ENCODE measurements around the gene FAM50B.

FAM50B gene

DNA sequence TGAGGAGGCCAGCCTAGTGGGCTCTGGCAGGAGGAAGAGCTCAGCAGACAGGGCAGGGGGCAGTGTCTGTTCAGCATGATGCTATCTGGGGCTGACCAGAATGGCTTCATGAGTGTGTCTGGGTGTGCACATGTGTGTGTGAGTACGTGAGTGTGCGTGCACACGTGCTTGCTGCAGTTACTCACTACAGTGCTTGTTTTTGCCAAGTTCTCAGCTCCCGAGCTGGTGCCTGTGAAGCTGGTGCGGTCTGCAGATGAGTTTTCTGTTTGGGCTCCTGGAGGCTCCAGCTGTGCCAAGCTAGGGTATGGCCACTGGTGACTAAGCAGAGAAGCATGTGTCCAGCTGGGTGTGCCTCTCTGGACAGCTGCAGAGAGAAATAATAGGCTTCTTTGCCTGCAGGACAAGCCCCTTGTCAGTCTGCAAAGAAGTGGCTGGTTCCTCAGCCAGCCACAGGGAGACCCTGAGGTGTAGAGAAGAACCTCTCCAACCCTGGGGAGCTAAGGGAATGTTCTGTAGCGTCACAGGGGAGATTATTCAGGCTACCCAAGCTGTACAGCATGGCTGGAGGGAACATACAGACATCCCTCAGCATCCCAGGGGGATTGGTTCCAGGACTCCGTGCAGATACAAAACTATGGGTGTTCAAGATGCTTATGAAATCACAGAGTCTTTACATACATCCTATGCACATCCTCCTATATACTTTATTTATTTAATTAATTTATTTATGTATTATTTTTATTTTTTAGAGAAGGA lies 40.2 kb upstream of the FAM50B start:
- WGBS (ENCODE audit: insufficient coverage, insufficient read length), result no CpG with 5 or more reads among the region's 7 CpGs
- Histone ChIP-seq H3K27me3 (ENCODE audit: control insufficient read depth, insufficient read depth, low read length) (no peaks in the 10 kb centered on the region), H3K9me3 (ENCODE audit: control insufficient read depth, insufficient read depth, low read length) (no peaks in the 10 kb centered on the region), H3K4me3 (ENCODE audit: low read length) (no peak overlapping the region), H3K4me1 (ENCODE audit: control insufficient read depth, insufficient read depth, low read length) (0 out of 2 replicates have a peak, but pooled peaks cover 1% of the 10 kb centered on the region), H3K27ac (ENCODE audit: low read length) (no peak overlapping the region), H3K36me3 (ENCODE audit: control insufficient read depth, insufficient read depth, low read length) (no peaks in the 10 kb centered on the region)
- DNase-seq (ENCODE audit: low read depth, low spot score), result no peak

DNA sequence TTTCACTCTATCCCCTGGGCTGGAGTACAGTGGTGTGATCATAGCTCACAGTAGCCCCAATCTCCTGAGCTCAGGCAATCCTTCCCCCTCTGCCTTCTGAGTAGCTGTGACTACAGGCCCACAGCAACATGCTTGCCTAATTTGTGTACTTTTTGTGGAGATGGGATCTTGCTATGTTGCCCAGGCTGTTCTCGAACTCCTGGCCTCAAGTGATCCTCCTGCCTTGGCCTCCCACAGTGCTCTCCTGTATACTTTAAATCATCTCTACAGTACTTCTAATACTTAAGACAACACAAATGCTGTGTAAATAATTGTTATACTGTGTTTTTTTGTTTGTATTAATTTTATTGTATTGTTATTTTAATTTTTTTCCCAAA lies 39.7 kb upstream of the FAM50B start:
- 0 out of 2 replicates have a peak, but pooled peaks cover 2% of the 10 kb centered on the region for H3K4me1 ChIP-seq (ENCODE audit: control insufficient read depth, insufficient read depth, low read length)
- DNase-seq (ENCODE audit: low read depth, low spot score), result no peak
- no peak overlapping the region for H3K27ac ChIP-seq (ENCODE audit: low read length)
- H3K36me3 ChIP-seq (ENCODE audit: control insufficient read depth, insufficient read depth, low read length), result no peaks in the 10 kb centered on the region
- H3K9me3 ChIP-seq (ENCODE audit: control insufficient read depth, insufficient read depth, low read length), result no peaks in the 10 kb centered on the region
- no CpG with 5 or more reads among the region's 1 CpG for WGBS (ENCODE audit: insufficient coverage, insufficient read length)
- no peaks in the 10 kb centered on the region for H3K27me3 ChIP-seq (ENCODE audit: control insufficient read depth, insufficient read depth, low read length)
- no peak overlapping the region for H3K4me3 ChIP-seq (ENCODE audit: low read length)

DNA sequence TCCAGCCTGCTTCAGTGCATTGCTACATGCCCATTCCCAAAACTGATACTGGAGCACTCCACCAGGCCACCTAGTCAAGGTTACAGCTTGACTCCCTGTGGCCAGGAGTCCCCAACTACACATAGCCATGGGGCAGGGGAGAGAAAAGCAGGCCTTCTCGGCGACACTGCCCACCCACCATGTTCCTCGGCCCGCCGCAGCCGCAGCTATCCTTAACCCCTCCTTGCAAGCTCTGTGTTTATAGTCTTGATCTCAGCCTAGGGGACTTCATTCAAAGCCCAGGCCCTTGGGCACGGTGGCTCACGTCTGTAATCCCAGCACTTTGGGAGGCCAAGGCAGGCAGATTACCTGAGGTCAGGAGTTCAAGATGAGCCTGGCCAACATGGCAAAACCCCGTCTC lies 39.2 kb upstream of the FAM50B start:
- no peak for DNase-seq (ENCODE audit: low read depth, low spot score)
- Histone ChIP-seq H3K27me3 (ENCODE audit: control insufficient read depth, insufficient read depth, low read length) (no peaks in the 10 kb centered on the region), H3K4me1 (ENCODE audit: control insufficient read depth, insufficient read depth, low read length) (0 out of 2 replicates have a peak, but pooled peaks cover 2% of the 10 kb centered on the region), H3K36me3 (ENCODE audit: control insufficient read depth, insufficient read depth, low read length) (no peaks in the 10 kb centered on the region), H3K27ac (ENCODE audit: low read length) (no peak overlapping the region), H3K9me3 (ENCODE audit: control insufficient read depth, insufficient read depth, low read length) (no peaks in the 10 kb centered on the region), H3K4me3 (ENCODE audit: low read length) (no peak overlapping the region)
- no CpG with 5 or more reads among the region's 9 CpGs for WGBS (ENCODE audit: insufficient coverage, insufficient read length)

DNA sequence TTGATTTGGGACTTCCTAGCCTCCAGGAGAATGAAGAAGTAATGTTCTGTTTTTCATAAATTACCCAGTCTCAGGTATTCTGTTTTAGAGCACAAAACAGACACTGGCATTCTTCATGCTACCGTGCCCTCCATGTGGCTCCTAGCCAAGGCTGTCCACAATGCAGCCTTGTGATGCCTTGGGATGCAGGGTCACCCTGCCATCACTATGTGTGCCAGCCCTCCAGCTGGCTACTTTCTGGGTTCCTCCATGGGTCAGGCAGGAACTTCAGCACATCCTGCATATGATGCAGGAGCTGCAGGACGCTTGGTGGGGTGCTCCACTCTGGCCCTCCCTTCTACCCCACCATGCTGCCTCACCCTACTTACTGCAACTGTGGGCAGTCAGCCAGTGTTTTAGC lies 38.0 kb upstream of the FAM50B start:
- 0 out of 2 replicates have a peak, but pooled peaks cover 2% of the 10 kb centered on the region for H3K4me1 ChIP-seq (ENCODE audit: control insufficient read depth, insufficient read depth, low read length)
- no peaks in the 10 kb centered on the region for H3K27me3 ChIP-seq (ENCODE audit: control insufficient read depth, insufficient read depth, low read length)
- H3K27ac ChIP-seq (ENCODE audit: low read length), result no peak overlapping the region
- H3K36me3 ChIP-seq (ENCODE audit: control insufficient read depth, insufficient read depth, low read length), result no peaks in the 10 kb centered on the region
- H3K4me3 ChIP-seq (ENCODE audit: low read length), result no peak overlapping the region
- DNase-seq (ENCODE audit: low read depth, low spot score), result no peak
- H3K9me3 ChIP-seq (ENCODE audit: control insufficient read depth, insufficient read depth, low read length), result no peaks in the 10 kb centered on the region
- no CpG with 5 or more reads among the region's 2 CpGs for WGBS (ENCODE audit: insufficient coverage, insufficient read length)

DNA sequence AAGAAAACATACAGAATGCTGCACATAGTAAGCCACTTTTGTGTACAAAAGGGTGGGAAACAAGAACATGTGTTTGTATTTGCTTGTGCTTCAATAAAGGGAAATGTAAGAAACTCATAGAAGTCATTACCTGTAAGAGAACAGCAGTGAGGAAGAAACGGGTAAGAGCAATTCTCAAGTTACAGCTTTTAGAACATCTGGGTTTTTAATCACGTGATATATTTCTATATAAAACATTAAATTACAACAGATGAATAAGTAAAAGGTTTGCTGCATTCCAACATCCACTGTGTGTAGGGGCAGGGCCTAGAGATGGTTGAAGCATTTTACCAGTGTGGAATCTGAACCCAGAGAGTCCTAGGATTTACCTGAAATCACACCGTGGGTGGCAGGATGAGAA lies 36.6 kb upstream of the FAM50B start:
- no peak overlapping the region for H3K27ac ChIP-seq (ENCODE audit: low read length)
- 0 out of 2 replicates have a peak, but pooled peaks cover 2% of the 10 kb centered on the region for H3K4me1 ChIP-seq (ENCODE audit: control insufficient read depth, insufficient read depth, low read length)
- no peaks in the 10 kb centered on the region for H3K27me3 ChIP-seq (ENCODE audit: control insufficient read depth, insufficient read depth, low read length)
- no CpG with 5 or more reads among the region's 3 CpGs for WGBS (ENCODE audit: insufficient coverage, insufficient read length)
- no peak overlapping the region for H3K4me3 ChIP-seq (ENCODE audit: low read length)
- no peak for DNase-seq (ENCODE audit: low read depth, low spot score)
- H3K36me3 ChIP-seq (ENCODE audit: control insufficient read depth, insufficient read depth, low read length), result no peaks in the 10 kb centered on the region
- no peaks in the 10 kb centered on the region for H3K9me3 ChIP-seq (ENCODE audit: control insufficient read depth, insufficient read depth, low read length)

DNA sequence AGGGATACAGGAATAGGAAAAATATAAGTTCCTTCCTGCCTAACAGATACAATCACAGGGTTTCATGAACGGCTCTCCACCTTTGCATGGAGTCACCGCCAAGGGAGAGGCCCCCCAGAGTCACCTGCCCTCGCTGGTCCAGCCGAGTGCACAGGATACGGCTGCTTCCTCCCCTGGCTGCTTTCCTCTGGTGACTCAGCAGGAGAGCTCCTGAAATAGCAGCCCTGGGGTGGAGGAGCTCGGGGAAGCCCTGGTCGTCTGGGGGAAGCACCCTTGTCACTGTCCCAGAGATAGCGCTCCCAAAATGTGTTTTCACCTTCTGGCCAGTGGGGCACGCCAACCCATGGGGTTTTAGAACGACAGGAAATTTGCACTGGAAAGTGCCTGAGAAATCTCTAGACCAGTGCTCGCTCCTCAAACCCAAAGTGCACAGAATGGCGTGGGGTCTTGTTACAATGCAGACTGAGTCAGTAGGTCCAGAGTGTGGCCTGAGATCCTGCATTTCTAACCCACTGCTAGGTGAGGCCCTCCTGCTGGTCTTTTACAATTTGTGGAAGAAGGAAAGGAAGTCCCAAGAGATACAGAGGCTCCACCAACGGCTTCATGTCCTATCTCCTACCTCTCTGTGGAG lies 35.9 kb upstream of the FAM50B start:
- WGBS (ENCODE audit: insufficient coverage, insufficient read length), result no CpG with 5 or more reads among the region's 13 CpGs
- no peaks in the 10 kb centered on the region for H3K36me3 ChIP-seq (ENCODE audit: control insufficient read depth, insufficient read depth, low read length)
- DNase-seq (ENCODE audit: low read depth, low spot score), result no peak
- H3K4me3 ChIP-seq (ENCODE audit: low read length), result no peak overlapping the region
- H3K27ac ChIP-seq (ENCODE audit: low read length), result no peak overlapping the region
- H3K27me3 ChIP-seq (ENCODE audit: control insufficient read depth, insufficient read depth, low read length), result no peaks in the 10 kb centered on the region
- H3K4me1 ChIP-seq (ENCODE audit: control insufficient read depth, insufficient read depth, low read length), result 0 out of 2 replicates have a peak, but pooled peaks cover 2% of the 10 kb centered on the region
- no peaks in the 10 kb centered on the region for H3K9me3 ChIP-seq (ENCODE audit: control insufficient read depth, insufficient read depth, low read length)

DNA sequence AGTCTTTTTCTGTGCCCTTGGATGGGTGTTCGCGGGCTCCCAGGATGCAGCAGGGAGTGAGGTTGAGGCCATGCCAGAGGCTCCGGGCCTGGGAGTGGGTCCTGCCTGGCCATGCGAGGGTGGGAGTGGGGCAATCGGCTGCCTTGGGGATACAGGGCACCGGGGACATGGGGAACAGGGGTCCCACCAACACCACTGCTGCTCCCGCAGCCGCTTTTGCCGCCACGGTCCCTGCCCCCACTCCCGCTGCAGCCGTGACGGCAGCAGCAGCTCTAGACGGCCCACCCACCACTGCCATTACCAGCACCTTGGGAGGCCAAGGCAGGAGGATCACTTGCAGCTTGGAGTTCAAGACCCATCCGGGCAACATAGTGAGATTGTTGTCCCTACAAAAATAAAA lies 35.3 kb upstream of the FAM50B start:
- Histone ChIP-seq H3K36me3 (ENCODE audit: control insufficient read depth, insufficient read depth, low read length) (no peaks in the 10 kb centered on the region), H3K4me3 (ENCODE audit: low read length) (no peak overlapping the region), H3K9me3 (ENCODE audit: control insufficient read depth, insufficient read depth, low read length) (no peaks in the 10 kb centered on the region), H3K27ac (ENCODE audit: low read length) (no peak overlapping the region), H3K27me3 (ENCODE audit: control insufficient read depth, insufficient read depth, low read length) (no peaks in the 10 kb centered on the region), H3K4me1 (ENCODE audit: control insufficient read depth, insufficient read depth, low read length) (0 out of 2 replicates have a peak, but pooled peaks cover 2% of the 10 kb centered on the region)
- no peak for DNase-seq (ENCODE audit: low read depth, low spot score)
- WGBS (ENCODE audit: insufficient coverage, insufficient read length), result no CpG with 5 or more reads among the region's 15 CpGs

DNA sequence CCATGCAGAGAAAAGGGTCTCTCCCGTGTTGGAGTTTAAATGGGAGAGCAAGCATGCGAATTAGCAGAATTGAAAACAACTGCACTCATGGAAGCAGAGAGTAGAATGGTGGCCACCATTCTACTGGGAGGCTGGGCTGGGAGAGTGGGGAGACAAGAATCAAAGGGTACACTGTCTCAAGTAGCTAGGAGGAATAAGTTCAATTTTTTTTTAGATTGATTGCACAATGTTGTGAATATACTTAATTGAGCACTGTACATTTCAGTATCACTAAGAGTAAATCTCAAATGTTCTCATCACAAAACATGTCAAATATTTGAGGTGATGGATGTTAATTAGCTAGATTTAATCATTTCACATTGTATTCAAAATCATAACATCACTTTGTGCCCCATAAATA lies 34.6 kb upstream of the FAM50B start:
- Histone ChIP-seq H3K27ac (ENCODE audit: low read length) (no peak overlapping the region), H3K9me3 (ENCODE audit: control insufficient read depth, insufficient read depth, low read length) (no peaks in the 10 kb centered on the region), H3K4me3 (ENCODE audit: low read length) (no peak overlapping the region), H3K4me1 (ENCODE audit: control insufficient read depth, insufficient read depth, low read length) (0 out of 2 replicates have a peak, but pooled peaks cover 2% of the 10 kb centered on the region), H3K27me3 (ENCODE audit: control insufficient read depth, insufficient read depth, low read length) (no peaks in the 10 kb centered on the region), H3K36me3 (ENCODE audit: control insufficient read depth, insufficient read depth, low read length) (no peaks in the 10 kb centered on the region)
- no CpG with 5 or more reads among the region's 2 CpGs for WGBS (ENCODE audit: insufficient coverage, insufficient read length)
- DNase-seq (ENCODE audit: low read depth, low spot score), result no peak

DNA sequence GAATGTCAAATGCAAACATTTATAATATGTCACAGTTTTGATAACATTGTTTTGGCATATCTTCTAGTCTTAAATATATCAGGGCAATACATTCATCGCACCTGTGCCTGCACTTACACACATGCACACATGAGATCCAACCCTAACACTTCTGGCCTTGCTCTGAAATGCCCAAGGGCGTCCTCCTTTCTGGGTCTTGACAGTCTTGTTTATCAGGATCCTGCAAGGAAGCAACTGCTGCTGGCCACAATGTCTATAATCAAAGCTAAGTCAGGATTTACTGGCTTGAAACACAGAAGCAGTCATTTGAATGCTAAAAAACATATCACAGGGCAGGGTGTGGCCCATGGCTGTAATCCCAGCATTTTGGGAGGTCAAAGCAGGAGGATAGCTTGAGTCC lies 32.9 kb upstream of the FAM50B start:
- WGBS (ENCODE audit: insufficient coverage, insufficient read length), result no CpG with 5 or more reads among the region's 2 CpGs
- Histone ChIP-seq H3K4me3 (ENCODE audit: low read length) (no peak overlapping the region), H3K36me3 (ENCODE audit: control insufficient read depth, insufficient read depth, low read length) (no peaks in the 10 kb centered on the region), H3K27me3 (ENCODE audit: control insufficient read depth, insufficient read depth, low read length) (no peaks in the 10 kb centered on the region), H3K27ac (ENCODE audit: low read length) (no peak overlapping the region), H3K4me1 (ENCODE audit: control insufficient read depth, insufficient read depth, low read length) (0 out of 2 replicates have a peak, but pooled peaks cover 2% of the 10 kb centered on the region), H3K9me3 (ENCODE audit: control insufficient read depth, insufficient read depth, low read length) (no peaks in the 10 kb centered on the region)
- DNase-seq (ENCODE audit: low read depth, low spot score), result no peak

DNA sequence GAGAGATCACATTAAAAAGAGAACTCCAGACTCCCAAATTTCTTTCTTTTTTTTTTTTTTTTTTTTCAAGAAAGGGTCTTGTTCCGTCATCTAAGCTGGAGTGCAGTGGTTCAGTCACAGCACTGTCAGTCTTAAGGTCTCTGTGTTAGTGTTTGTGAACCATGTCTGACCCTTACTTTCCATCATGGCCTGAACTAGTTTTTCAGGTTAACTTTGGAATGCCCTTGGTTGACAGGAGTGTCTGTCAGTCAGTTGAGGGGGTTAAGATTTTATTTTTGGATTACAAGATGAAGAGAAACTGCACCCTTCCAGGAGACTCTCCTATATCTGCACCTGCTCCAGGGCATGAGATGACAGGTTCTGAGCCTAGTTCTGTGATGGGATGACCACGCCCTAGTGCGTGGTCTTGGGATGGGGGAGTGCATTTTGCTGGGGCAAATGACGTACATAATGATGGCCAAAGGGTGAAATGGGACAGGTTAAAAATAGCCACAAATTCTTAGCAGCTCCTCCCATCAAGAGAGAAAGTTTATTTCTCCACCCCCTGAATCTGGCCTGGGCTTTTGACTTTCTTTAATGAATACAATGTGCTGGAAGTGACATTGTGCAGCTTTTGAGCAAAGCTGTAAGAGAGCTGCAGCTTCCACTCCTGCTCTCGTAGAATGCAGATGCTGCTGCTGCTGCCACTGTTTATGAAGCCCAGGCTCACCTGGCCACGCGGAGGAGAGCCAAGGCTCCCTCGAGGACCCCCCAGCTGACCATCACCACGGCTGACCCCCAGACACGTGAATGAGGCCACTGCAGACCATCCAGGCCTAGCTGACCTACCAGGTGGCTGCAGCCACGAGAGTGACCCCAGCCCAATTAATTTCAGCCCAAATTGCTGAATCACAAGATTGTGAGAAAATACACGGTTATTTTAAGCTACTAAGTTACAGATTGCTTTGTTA lies 29.7 kb upstream of the FAM50B start:
- DNase-seq (ENCODE audit: low read depth, low spot score), result no peak
- Histone ChIP-seq H3K4me1 (ENCODE audit: control insufficient read depth, insufficient read depth, low read length) (peaks cover 2% of the 10 kb centered on the region; the same call in 1 of the 2 replicates), H3K4me3 (ENCODE audit: low read length) (no peak overlapping the region), H3K36me3 (ENCODE audit: control insufficient read depth, insufficient read depth, low read length) (no peaks in the 10 kb centered on the region), H3K9me3 (ENCODE audit: control insufficient read depth, insufficient read depth, low read length) (no peaks in the 10 kb centered on the region), H3K27me3 (ENCODE audit: control insufficient read depth, insufficient read depth, low read length) (no peaks in the 10 kb centered on the region), H3K27ac (ENCODE audit: low read length) (no peak overlapping the region)
- no CpG with 5 or more reads among the region's 12 CpGs for WGBS (ENCODE audit: insufficient coverage, insufficient read length)

All from iPS DF 6.9 (cell line).